Chondrocyte (in vitro differentiated cells): Measurements from ENCODE around the gene HOXA6. TPM values are rescaled to one million over a fixed set of nuclear protein-coding genes. Genes with fewer than 3 reads are reported as not detected.
A peak's percentile ranks its signal among the peaks of the same experiment; 100 is the strongest.

Experiments used
- DNase-seq: peaks from one replicate; pipeline ENCODE4 v3.0.0; 2021; ENCODE audit warnings: mixed read lengths, low spot score
- H3K27ac Mint-ChIP-seq: one replicate; pipeline ENCODE4 v1.8.0; 2021; ENCODE audit warnings: mild to moderate bottlenecking, moderate library complexity, mixed read lengths; ENCODE audit not compliant: unreplicated experiment
- H3K27me3 Mint-ChIP-seq: 2 replicates; pipeline ENCODE4 v1.8.0; 2021; ENCODE audit warnings: low read depth, mixed read lengths
- H3K36me3 Mint-ChIP-seq: 2 replicates; pipeline ENCODE4 v1.8.0; 2021; ENCODE audit warnings: low read depth, mixed read lengths
- H3K4me1 Mint-ChIP-seq: 2 replicates; pipeline ENCODE4 v1.8.0; 2021; ENCODE audit warnings: low read depth, mild to moderate bottlenecking, mixed read lengths
- H3K4me3 Mint-ChIP-seq: one replicate; pipeline ENCODE4 v1.8.0; 2021; ENCODE audit warnings: mild to moderate bottlenecking, moderate library complexity, mixed read lengths; ENCODE audit not compliant: unreplicated experiment
- H3K9me3 Mint-ChIP-seq: 2 replicates; pipeline ENCODE4 v1.8.0; 2021; ENCODE audit warnings: low read depth, mixed read lengths
- CTCF ChIP-seq: fragments of 200-600 bp; sonication (generic); IDR thresholded peaks from 2 replicates; pipeline ENCODE4 v1.5.0; 2021; ENCODE audit warnings: antibody characterized with exemption, mild to moderate bottlenecking, moderate library complexity
- total RNA-seq: library from RNA; stranded (reverse); gene quantifications from 3 replicates; pipeline ENCODE4 v1.2.1, GENCODE V29; 2021

Gene HOXA6
- total RNA-seq, 1 donor from 2014 or later: not detected

- Mint-ChIP-seq H3K4me1 (no peaks in the 10 kb centered on the region), H3K9me3 (no peaks in the 10 kb centered on the region), H3K36me3 (peaks cover 5% of the 10 kb centered on the region), H3K4me3 (no peak overlapping the region), H3K27me3 (peaks cover 85% of the 10 kb centered on the region), H3K27ac (no peak overlapping the region)
- no peak for DNase-seq
- TF ChIP-seq CTCF: no peak
These were observed 14.0 kb downstream of the HOXA6 start for GRCh38 chr7:27133409-27134231.

DNA sequence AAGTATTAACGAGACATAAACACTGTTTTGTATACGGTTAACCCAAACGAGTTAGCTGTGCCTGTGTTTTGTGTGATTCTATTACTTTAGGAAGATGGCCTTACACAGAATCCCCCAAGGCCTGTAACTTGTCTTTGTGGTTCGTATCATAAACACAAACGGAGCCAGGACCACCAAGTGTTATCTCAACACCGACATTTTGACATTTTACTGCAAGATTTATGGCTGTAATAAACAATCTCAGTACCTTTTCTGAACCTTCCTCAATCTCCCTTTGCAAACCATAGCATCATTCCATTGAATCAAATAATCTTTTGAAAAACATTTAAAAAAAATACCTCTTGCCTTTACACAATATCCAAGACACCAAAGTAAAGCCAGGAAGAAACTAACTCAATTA lies 14.6 kb downstream of the HOXA6 start:
- no peak for DNase-seq
- Mint-ChIP-seq H3K9me3 (no peaks in the 10 kb centered on the region), H3K4me3 (no peak overlapping the region), H3K4me1 (no peaks in the 10 kb centered on the region), H3K27ac (no peak overlapping the region), H3K36me3 (peaks cover 6% of the 10 kb centered on the region), H3K27me3 (peaks cover 85% of the 10 kb centered on the region)
- no peak for TF ChIP-seq CTCF

DNA sequence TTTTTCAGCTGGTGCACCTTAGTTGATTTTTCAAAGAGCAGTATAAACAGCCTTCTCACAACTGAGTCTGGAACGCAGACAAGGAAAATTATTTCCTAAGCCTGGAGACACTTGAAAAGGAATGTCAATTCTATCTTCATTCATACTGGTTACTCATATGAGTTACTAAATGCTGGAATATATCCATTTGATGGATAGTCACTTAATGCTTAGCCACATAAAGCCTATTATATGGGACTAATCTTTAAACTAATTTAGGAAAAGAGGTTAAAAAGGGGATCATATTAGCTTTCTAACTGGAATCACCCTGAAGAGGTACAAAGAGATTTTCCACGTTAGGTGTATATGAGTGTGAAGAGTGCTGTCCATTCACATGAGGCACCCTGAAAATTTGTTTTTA lies 15.4 kb downstream of the HOXA6 start:
- Mint-ChIP-seq H3K9me3 (no peaks in the 10 kb centered on the region), H3K36me3 (peaks cover 6% of the 10 kb centered on the region), H3K27me3 (peaks cover 85% of the 10 kb centered on the region), H3K4me1 (no peaks in the 10 kb centered on the region), H3K4me3 (no peak overlapping the region), H3K27ac (no peak overlapping the region)
- TF ChIP-seq CTCF: no peak
- no peak for DNase-seq

DNA sequence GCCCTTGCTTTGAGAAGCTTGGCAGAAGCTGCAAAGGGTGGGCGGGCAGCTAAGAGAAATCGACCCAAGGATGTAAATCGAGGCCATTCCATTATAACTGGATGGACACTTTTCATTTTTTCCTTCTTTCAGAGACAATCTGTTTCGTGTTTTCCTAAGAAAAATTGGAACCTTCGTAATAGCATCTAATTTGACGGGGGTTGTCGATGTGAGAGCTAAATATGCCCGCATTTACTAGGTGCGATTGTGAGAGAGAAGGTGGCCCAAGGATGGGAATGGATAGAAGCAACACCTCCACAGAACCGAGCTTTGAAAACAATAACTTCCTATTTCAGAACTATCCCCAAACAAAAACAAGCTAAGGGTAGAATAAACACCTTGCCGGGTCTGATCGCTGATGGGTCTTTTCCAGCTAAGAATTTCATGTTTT lies 16.2 kb downstream of the HOXA6 start:
- no peaks in the 10 kb centered on the region for H3K9me3 Mint-ChIP-seq
- TF ChIP-seq CTCF: no peak
- peaks cover 85% of the 10 kb centered on the region for H3K27me3 Mint-ChIP-seq
- peaks cover 6% of the 10 kb centered on the region for H3K36me3 Mint-ChIP-seq
- no peak for DNase-seq
- H3K27ac Mint-ChIP-seq: no peak overlapping the region
- H3K4me1 Mint-ChIP-seq: no peaks in the 10 kb centered on the region
- peak overlapping the region; percentile 46 for H3K4me3 Mint-ChIP-seq

DNA sequence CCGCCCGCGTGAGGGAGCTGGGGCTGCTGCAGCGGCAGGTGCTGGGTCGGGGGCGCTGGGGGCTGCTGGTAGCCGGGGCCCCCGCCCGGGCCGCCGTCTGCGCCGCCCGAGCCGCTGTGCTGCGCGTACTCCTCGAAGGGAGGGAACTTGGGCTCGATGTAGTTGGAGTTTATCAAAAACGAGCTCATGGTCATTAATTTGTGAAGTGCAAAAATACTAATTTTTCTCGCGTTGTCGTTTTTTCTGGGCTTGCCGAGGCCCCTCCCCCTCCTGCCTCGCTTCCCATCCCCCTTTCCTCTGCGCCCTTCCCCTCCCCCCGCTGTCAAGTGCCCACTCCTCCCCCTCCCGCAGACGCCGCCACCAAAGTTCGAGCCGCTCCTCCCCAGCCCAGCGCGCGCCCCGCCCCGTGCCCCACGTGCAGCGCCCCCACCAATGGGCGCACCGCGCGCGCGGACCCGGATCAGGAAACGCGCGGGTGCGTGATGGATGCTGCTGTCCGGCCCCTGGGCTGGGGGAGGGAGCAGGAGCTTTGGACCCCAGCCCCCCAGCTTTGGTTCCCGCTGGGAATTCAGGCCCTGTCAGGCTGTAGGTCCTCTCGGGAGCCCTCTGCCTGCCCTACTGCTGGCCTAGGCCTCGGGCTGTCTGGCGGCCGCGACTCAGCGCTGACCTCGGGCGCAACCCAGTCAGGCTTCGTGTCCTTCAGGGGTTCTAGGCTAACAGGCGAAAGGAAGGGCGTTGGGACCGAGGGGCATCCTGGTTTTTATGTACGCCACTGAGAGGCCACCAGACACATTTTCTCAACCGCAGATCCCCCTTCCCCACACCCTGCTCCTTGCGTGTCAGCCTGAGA lies 16.8 kb downstream of the HOXA6 start, which contains the start of gene HOXA4:
HOXA4 (minus strand) TSS at position 218 of the 850 bp plus-strand sequence; CDS start at position 194, 24 bp downstream.
- Mint-ChIP-seq H3K4me1 (no peaks in the 10 kb centered on the region), H3K27ac (no peak within 1 kb of the TSS)

More for the DNA sequence above, 16.8 kb downstream of the HOXA6 start, which contains the start of gene HOXA4:
- peaks cover 85% of the 10 kb centered on the region for H3K27me3 Mint-ChIP-seq
- no peaks in the 10 kb centered on the region for H3K9me3 Mint-ChIP-seq
- H3K36me3 Mint-ChIP-seq: peaks cover 6% of the 10 kb centered on the region
- DNase-seq: no peak
- peak within 1 kb of the TSS; percentile 56 for H3K4me3 Mint-ChIP-seq
- no peak for TF ChIP-seq CTCF
